ENCODE data around the gene KAT8. TPM values are rescaled to one million over a fixed set of nuclear protein-coding genes. Genes with fewer than 3 reads are reported as not detected.
A peak's percentile ranks its signal among the peaks of the same experiment; 100 is the strongest.

KAT8 gene
- total and polyA plus RNA-seq, 2 of the 13 experiments (the other 11 are each of a cell fraction or from before 2014, with no cell fraction given): 79.0 to 84.2 TPM

- TF ChIP-seq HNF1B (CRISPR knock-in tag; IDR thresholded peaks at IDR 0.05): peak; percentile 47
- TF ChIP-seq MLLT10 (CRISPR knock-in tag; IDR thresholded peaks at IDR 0.05): no peak
- TF ChIP-seq ZBTB44 (CRISPR knock-in tag; IDR thresholded peaks at IDR 0.05): 0 out of 2 replicates have a peak, but pooled peaks have one; percentile 68
- no peak for TF ChIP-seq MAFG (CRISPR knock-in tag; IDR thresholded peaks at IDR 0.05)
- peak; percentile 66; the same call in 1 of the 2 replicates for TF ChIP-seq IKZF5 (CRISPR knock-in tag; IDR thresholded peaks at IDR 0.05)
- TF ChIP-seq, protein P1, sequence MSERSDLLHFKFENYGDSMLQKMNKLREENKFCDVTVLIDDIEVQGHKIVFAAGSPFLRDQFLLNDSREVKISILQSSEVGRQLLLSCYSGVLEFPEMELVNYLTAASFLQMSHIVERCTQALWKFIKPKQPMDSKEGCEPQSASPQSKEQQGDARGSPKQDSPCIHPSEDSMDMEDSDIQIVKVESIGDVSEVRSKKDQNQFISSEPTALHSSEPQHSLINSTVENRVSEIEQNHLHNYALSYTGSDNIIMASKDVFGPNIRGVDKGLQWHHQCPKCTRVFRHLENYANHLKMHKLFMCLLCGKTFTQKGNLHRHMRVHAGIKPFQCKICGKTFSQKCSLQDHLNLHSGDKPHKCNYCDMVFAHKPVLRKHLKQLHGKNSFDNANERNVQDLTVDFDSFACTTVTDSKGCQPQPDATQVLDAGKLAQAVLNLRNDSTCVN (CRISPR knock-in tag; IDR thresholded peaks at IDR 0.05; ENCODE audit: borderline replicate concordance): no peak
- peak; percentile 90 for TF ChIP-seq KDM5B (CRISPR knock-in tag; IDR thresholded peaks at IDR 0.05; ENCODE audit: borderline replicate concordance)
- TF ChIP-seq TOE1 (CRISPR knock-in tag; IDR thresholded peaks at IDR 0.05): no peak
- no peak for TF ChIP-seq ZNF550 (CRISPR knock-in tag; IDR thresholded peaks at IDR 0.05; ENCODE audit: borderline replicate concordance)
- peak; percentile 92 for TF ChIP-seq NR2C2 (CRISPR knock-in tag; IDR thresholded peaks at IDR 0.05; ENCODE audit: borderline replicate concordance)
- no peak for TF ChIP-seq IKZF4 (CRISPR knock-in tag; IDR thresholded peaks at IDR 0.05; ENCODE audit: borderline replicate concordance, low read depth, not compliant biosample characterization)
- peak; percentile 78 for TF ChIP-seq ZNF883 (CRISPR knock-in tag; IDR thresholded peaks at IDR 0.05; ENCODE audit: not compliant biosample characterization)
- TF ChIP-seq, protein P2, sequence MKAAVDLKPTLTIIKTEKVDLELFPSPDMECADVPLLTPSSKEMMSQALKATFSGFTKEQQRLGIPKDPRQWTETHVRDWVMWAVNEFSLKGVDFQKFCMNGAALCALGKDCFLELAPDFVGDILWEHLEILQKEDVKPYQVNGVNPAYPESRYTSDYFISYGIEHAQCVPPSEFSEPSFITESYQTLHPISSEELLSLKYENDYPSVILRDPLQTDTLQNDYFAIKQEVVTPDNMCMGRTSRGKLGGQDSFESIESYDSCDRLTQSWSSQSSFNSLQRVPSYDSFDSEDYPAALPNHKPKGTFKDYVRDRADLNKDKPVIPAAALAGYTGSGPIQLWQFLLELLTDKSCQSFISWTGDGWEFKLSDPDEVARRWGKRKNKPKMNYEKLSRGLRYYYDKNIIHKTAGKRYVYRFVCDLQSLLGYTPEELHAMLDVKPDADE (CRISPR knock-in tag; IDR thresholded peaks at IDR 0.05): no peak
- TF ChIP-seq ELF3 (CRISPR knock-in tag; IDR thresholded peaks at IDR 0.05): peak; percentile 80
- TF ChIP-seq ZFP36 (IDR thresholded peaks at IDR 0.05; ENCODE audit: borderline replicate concordance, low read depth, low read length, partially characterized antibody): no peak
- no peak; the same call in 1 of the 2 replicates for TF ChIP-seq ZNF354B (CRISPR knock-in tag; IDR thresholded peaks at IDR 0.05)
- TF ChIP-seq ISX (CRISPR knock-in tag; conservative IDR thresholded peaks at IDR 0.05): no peak
- peak; percentile 39; the same call in 1 of the 2 replicates for TF ChIP-seq TFE3 (CRISPR knock-in tag; IDR thresholded peaks at IDR 0.05)
- TF ChIP-seq NR2F1 (CRISPR knock-in tag; IDR thresholded peaks at IDR 0.05): no peak
- no peak for TF ChIP-seq U2AF1 (optimal IDR thresholded peaks at IDR 0.05; ENCODE audit: low read depth, low read length)
These were observed 9.2 kb upstream of the KAT8 start, which contains the start of gene BCKDK (continued) for GRCh38 chr16:31108035-31108793.

Measured in HepG2 (cell line).